ENCODE measurements around the gene USP37.

USP37 gene

DNA sequence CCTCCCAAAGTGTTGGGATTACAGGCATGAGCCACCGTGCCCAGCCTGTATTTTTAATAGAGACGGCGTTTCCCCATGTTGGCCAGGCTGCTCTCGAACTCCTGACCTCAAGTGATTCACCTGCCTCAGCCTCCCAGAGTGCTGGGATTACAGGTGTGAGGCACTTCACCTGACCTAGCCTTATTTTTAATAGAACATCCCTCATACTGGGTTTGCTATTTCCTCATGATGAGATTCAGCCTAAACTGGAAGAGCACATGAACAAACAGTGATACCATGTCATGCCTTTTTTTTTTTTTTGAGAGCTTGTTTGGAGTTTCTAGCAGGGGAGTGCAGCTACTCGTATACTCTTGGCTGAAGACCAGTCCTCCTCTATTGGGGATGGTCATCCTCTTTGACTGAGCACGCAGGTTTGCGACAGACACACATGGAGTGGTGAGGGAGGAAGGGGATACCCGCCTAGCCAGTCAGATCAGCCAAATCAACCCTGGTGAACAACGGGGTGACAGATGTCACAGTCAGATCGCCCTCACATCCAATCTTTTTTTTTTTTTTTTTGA, 67.6 kb downstream of the USP37 start:
- H3K27ac ChIP-seq, result no peak overlapping the region
- TF ChIP-seq, protein P1, sequence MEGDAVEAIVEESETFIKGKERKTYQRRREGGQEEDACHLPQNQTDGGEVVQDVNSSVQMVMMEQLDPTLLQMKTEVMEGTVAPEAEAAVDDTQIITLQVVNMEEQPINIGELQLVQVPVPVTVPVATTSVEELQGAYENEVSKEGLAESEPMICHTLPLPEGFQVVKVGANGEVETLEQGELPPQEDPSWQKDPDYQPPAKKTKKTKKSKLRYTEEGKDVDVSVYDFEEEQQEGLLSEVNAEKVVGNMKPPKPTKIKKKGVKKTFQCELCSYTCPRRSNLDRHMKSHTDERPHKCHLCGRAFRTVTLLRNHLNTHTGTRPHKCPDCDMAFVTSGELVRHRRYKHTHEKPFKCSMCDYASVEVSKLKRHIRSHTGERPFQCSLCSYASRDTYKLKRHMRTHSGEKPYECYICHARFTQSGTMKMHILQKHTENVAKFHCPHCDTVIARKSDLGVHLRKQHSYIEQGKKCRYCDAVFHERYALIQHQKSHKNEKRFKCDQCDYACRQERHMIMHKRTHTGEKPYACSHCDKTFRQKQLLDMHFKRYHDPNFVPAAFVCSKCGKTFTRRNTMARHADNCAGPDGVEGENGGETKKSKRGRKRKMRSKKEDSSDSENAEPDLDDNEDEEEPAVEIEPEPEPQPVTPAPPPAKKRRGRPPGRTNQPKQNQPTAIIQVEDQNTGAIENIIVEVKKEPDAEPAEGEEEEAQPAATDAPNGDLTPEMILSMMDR (IDR thresholded peaks at IDR 0.05), result no peak
- TF ChIP-seq ZFX (IDR thresholded peaks at IDR 0.05; ENCODE audit: borderline replicate concordance), result no peak

DNA sequence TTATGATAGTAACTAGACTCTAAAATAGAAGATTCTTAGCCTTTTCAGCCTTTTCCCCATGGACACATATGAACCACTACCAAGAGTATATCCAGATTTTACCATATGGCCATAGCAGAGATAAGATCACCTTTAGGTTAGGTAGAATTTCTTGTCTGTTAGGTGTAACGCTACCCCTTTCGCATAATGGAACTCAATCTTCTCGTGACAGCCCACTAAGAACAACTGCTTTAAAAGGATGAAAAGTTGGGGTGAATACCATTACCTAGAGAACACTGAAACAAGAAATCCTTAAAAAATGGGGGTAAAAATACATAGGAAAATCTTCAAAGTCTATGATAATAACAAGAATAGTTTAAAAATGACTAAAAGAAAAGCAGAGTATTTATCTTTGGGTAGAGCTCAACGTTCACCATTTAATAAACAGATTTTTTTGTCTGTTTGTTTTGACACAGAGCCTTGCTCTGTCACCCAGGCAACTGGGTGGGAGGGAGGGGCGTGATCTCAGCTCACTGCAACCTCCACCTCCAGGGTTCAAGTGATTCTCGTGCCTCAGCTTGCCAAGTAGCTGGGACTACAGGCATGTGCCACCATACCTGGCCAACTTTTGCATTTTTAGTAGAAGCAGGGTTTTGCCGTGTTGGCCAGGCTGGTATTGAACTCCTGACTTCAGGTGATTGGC, 82.0 kb downstream of the USP37 start:
- TF ChIP-seq, protein P1 (IDR thresholded peaks at IDR 0.05), result no peak
- TF ChIP-seq ZFX (IDR thresholded peaks at IDR 0.05; ENCODE audit: borderline replicate concordance), result no peak
- H3K27ac ChIP-seq, result peak overlapping the region; percentile 38

DNA sequence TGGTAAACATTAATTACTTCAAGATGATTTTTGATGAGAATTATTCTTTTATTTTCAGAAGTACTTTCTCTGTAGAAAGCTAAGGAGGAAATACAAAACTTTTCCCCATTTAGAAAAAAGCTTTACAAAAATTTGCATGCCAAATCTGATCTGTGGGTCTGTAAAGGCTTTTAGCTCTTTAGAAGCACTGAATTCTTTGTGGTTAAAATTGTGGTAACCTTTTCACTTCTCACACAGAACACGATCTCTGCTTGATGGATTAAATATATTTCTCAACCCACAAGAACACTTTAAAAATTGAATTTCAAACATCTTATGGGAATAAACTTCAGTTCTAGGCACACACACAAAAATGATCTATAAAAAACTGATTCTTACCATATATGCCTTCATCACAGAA, 85.5 kb downstream of the USP37 start:
- TF ChIP-seq, protein P1 (IDR thresholded peaks at IDR 0.05), result no peak
- no peak for TF ChIP-seq ZFX (IDR thresholded peaks at IDR 0.05; ENCODE audit: borderline replicate concordance)
- H3K27ac ChIP-seq, result no peak overlapping the region

DNA sequence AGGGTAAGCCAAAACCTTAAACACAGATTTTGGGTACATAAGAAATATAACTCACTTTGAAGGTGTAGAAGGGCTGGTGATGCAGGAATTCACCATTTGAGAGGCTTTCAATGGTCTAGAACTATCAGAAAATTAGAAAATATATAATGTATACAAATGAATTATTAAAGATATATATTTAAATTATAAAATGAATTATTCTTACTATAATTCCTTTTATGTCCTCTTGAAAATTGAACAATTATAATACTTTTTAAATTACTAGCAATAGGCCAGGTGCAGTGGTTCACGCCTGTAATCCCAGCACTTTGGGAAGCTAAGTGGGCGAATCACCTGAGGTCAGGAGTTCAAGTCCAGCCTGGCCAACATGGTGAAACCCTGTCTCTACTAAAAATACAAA, 88.6 kb downstream of the USP37 start:
- no peak overlapping the region for H3K27ac ChIP-seq
- TF ChIP-seq, protein P1 (IDR thresholded peaks at IDR 0.05), result no peak

DNA sequence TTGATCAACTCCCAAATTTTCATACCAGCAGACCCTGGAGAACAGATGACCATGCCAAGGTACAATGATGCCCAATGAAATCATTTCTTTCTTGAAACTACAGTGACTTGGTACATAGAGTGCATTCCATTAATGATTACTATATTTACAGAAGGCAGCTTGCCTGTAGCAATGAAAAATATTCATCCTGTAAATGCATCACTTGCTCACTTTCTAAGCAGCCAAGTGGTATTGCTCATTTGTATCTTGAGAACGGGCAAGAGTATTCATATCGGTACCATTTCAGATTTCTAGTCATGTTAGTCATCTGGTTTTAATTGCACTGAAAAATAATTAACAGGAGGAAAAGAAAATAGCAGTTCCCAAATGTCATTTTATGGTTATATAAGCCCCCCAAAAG, 89.6 kb downstream of the USP37 start:
- no peak for TF ChIP-seq ZFX (IDR thresholded peaks at IDR 0.05; ENCODE audit: borderline replicate concordance)
- TF ChIP-seq, protein P1 (IDR thresholded peaks at IDR 0.05), result no peak
- no peak overlapping the region for H3K27ac ChIP-seq

DNA sequence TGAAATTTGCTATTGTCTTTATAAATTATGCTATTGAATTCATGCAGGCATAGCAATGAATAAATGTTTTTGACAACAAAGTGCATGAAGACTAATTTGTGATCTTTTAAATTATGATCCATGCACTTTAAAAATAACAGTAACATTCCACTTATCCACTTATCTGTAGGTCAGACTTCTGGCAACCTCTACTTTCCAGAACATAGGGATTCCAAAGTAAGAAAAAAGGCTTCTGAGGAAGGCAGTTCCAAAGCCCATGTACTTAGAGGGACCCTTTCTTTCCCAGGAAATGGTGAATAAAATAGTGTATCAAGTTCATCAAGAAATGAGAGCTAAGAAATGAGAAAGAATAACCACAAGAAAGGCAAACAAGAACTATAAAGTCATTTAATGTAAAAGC, 90.9 kb downstream of the USP37 start:
- TF ChIP-seq, protein P1 (IDR thresholded peaks at IDR 0.05), result no peak
- no peak for TF ChIP-seq ZFX (IDR thresholded peaks at IDR 0.05; ENCODE audit: borderline replicate concordance)
- no peak overlapping the region for H3K27ac ChIP-seq

DNA sequence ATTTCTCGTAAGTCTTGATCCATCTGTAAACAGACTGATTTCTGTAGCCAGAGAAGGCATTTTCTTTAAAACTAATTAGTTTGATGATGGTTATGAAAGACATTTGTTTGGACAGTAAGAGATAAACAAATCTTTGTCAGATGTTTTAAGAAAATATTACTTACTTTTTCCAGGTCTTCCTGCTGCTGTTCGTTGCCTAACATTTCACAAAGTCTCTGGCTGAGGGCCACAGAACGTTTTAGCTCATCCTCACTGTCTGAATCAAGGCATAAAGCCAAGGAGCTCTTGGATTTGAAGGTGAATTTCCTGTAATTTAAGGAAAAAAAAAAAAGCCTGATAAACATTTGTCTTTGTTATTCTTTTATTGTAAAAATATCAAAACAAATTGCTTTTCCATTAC, 91.5 kb downstream of the USP37 start:
- TF ChIP-seq ZFX (IDR thresholded peaks at IDR 0.05; ENCODE audit: borderline replicate concordance), result no peak
- no peak overlapping the region for H3K27ac ChIP-seq

DNA sequence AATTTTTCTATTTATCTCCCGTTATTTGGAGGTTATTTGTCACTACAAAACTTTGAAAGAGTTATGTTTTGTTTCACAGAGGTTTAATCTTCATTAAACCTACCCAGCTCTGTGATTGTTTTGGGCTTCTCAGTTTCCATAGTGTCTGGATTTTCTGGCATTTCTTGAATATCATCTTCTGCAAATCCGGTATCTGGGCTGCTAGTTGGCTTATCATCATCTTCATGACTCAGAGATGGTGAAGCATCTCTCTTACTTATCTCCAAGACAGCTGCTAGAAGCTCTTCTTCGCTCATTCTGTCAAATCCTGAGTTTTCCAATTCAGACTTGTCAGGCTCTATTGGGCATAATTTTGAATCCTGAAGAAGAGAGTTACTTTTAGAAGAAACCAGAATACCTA, 93.6 kb downstream of the USP37 start:
- no peak overlapping the region for H3K27ac ChIP-seq
- no peak for TF ChIP-seq ZFX (IDR thresholded peaks at IDR 0.05; ENCODE audit: borderline replicate concordance)
- TF ChIP-seq, protein P1 (IDR thresholded peaks at IDR 0.05), result no peak
